Measurements from ENCODE around the gene ZNF526.

DNA sequence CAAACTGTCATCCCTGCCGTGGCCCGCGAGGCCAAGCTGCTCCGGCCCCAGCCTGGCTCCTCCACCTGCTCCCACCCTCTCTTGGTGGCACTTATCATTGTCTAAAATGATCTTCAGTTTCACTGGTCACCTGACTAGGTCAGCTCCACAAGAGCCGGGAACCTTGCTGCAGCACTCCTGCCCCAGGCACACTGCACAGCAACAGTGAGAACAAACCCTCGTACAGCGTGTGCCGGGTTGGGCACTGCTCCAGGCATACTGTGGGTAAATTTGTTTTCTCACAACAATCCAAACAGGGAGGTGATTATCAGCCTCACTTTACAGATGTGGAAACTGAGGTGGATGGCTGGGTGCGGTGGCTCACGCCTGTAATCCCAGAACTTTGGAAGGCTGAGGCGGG, 11.5 kb upstream of the ZNF526 start:
- TF ChIP-seq EZH2phosphoT487 (IDR thresholded peaks at IDR 0.05; ENCODE audit: low read depth, severe bottlenecking, unreplicated experiment) = no peak
- TF ChIP-seq EZH2 (IDR thresholded peaks at IDR 0.05; ENCODE audit: borderline replicate concordance) = no peak

Data from hepatocyte (in vitro differentiated cells).